GM21367 (cell line): Measurements from ENCODE around the gene FCAMR.

Experiments
- ATAC-seq: cut with Tn5 transposase; IDR thresholded peaks from one replicate; pipeline ENCODE4 v1.9.1; 2021; ENCODE audit not compliant: unreplicated experiment

FCAMR gene, protein sequence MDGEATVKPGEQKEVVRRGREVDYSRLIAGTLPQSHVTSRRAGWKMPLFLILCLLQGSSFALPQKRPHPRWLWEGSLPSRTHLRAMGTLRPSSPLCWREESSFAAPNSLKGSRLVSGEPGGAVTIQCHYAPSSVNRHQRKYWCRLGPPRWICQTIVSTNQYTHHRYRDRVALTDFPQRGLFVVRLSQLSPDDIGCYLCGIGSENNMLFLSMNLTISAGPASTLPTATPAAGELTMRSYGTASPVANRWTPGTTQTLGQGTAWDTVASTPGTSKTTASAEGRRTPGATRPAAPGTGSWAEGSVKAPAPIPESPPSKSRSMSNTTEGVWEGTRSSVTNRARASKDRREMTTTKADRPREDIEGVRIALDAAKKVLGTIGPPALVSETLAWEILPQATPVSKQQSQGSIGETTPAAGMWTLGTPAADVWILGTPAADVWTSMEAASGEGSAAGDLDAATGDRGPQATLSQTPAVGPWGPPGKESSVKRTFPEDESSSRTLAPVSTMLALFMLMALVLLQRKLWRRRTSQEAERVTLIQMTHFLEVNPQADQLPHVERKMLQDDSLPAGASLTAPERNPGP

DNA sequence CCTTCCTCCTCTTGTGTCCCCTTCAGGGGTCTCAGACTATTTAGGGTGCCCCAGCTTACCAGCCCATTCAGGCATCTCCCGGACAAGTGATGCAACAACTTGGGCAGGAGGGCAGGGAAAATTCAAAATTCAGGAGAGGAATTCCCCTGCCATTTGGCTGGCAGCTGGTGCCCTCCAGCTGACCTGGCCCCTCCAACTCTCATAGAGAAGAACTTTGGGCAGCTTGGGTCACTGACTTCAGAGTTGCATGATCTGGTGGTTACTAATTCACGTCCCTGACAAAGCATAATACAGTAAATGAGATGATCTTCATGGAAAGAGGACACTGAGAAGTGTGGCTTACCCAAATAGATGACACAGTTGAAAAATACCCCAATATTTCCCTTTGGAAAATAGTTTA lies at the start of gene FCAMR:
TSS of gene FCAMR (minus strand) at position 15 of the 400 bp plus-strand sequence. CDS start 335 bp downstream, outside the sequence.
- ATAC-seq: no peak

DNA sequence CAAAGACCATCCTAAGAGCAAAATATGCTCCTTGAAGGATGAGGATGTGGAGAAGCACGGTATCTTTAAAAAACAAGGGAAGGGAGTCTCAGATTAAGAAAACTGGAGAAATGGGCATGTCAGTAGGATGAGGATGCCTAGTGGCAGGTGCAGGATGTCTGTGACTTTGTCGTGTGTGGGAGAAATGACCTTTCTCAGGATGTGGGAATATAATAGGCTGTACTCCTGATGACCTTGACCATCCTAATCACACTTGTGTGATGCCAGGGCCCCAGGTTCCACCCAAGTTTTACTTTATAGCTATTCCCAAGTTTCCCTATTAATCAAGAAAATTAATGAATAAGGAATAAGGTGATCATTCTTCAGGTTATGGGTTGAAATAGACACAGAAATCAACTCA lies 49.4 kb upstream of the FCAMR start:
- no peak for ATAC-seq

- no peak for ATAC-seq
Observed at GRCh38 chr1:207019161-207019560, 48.9 kb upstream of the FCAMR start.

GRCh38 chr1:207018707-207019106 lies 48.4 kb upstream of the FCAMR start:
- ATAC-seq: no peak

GRCh38 chr1:207017615-207018559 lies 47.6 kb upstream of the FCAMR start:
- ATAC-seq: no peak

DNA sequence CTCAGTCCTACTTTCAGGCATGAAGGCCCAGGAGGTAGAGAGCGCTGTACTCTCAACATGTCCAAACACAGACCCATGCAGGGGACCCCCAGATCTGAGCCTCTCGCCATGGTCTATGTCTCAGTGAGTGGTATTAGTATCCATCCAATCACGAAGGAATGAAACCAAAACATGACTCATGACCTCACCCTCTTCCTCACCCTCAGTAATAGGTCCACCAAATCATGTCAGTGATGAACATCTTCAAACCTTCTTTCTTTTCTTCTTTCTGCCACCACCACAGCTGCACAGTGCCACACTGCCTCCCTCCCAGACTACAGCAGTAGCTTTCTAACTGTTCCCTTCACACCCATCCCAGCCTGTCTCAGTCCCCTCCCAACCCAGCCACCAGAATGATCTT lies 45.5 kb upstream of the FCAMR start:
- no peak for ATAC-seq

GRCh38 chr1:207014728-207015127 lies 44.5 kb upstream of the FCAMR start:
- no peak for ATAC-seq

DNA sequence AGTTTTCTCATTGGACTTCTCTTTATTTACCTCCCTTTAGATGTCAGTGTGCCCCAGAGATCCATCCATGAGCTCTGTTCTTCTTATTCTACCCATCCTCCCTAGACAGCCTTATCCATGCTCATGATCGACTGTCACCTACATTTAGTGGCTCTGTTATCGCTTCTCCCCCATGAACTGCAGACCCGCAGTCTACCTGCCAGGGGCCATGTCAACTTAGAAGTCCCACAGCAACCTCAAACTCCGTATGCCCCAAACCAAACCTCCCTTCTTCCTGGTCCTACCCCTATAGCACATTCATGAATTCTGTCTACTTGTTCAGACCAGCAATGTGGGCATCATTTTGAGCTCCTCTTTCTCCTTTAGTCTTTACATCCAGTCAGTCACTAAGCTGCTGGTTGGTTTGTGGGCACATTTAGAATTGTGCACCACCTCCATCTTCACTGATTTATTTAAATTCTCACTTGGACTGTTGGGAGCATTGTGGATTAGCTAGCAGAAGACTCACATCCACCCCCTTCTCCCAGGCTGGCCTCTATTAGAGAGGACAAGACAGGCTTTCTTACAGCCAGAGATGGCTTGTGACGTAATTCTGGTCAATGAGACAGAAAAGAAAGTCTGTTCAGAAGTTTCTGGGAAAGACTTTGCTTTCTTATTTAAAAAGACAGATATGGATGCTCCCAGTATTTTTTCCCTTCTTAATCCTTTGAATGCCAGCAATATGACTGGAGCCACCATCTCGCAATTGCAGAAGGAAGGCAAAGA lies 43.2 kb upstream of the FCAMR start:
- ATAC-seq: no peak

DNA sequence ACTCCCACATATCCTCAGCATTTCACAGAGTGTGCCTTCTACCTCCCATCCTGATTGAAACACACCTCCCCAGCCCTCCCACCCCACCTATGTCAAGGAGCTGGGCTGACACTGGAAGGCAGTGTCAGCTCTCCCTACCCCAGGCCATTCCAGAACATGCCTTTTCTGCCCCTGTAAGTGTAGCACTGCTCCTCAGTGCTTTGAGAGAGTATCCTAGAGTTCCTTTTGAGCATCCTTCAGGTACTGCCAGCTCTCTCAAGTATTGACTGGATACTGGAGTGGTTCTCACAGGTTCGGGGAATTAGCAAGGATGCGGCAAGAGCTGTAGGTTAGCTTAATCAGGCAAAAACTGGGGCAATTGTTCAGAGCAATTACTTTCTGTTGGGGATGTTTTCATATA lies 40.5 kb upstream of the FCAMR start:
- no peak for ATAC-seq

DNA sequence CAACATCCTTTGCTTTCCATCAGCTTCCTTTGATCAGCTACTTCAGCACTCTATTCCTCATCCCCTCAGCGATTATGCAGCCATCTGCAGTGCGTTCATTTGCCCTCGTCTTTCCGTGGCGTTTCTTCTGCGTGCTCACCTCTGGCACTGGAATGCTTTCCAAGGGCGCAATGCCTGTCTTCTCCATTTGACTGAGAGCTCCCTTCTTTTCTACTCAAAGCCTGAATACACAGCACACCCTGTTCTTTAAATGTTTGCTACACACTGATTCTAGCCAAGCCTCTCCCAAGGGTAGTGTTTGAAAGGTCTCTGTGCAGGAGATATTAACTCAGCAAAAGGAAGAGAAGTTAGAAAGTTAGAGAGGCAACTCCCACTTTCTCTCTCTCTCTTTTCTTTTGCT lies 39.7 kb upstream of the FCAMR start:
- no peak for ATAC-seq

DNA sequence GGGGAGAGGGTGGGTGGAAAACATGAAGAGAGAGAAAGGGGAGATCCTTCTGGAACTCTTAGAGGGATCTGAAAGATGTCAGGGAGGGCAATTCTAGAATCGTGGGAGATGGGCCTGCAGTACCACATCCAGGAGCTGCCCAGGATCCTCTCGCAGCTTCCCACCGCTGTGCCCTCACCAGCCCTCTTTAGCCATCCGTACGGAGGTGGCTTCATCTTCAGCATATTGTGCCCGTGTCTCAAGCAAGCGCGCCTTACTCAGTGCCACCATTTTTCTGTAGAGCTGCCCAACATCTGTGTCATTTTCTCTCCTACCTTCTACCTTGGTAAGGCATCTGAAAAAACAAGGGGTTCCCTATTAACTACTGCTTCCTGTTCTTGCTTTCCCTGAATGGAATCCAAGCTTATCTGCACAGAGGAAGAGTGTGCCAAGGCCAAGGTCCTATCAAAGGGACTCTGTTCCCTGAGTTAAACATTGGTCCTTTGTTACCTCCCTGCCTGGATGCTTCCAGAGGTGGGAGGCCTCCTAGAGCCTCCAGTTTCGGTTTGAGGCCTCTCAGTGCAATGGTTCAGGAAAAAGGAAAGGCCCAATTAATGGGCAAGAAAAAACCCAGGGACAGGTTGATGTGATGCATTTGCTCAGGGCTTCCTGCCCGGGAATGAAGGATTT lies 39.1 kb upstream of the FCAMR start:
- no peak for ATAC-seq

- ATAC-seq: no peak
Observed at GRCh38 chr1:207007352-207008033, 37.2 kb upstream of the FCAMR start.

GRCh38 chr1:207006914-207007313 lies 36.7 kb upstream of the FCAMR start:
- ATAC-seq: no peak

DNA sequence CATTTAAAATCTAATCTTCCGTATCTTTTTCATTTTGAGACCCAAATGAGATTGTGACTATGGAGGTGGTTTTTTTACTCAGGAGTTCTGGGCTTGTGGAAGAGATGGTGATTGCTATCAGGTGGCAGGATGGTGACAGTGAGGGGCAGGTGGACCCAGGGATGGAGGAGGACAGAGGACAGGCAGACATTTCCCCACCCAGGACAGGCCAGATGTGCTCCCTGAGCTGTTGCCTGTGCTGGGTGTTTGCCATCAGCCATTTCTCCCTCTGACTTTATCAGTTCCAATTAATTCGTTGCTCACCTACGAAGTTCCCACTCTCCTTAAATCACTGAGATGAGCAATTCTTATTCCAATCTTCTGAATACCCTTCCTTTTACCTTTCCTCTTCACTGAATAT lies 35.8 kb upstream of the FCAMR start:
- ATAC-seq: no peak

- no peak for ATAC-seq
Observed at GRCh38 chr1:207004931-207005830, 34.9 kb upstream of the FCAMR start.

DNA sequence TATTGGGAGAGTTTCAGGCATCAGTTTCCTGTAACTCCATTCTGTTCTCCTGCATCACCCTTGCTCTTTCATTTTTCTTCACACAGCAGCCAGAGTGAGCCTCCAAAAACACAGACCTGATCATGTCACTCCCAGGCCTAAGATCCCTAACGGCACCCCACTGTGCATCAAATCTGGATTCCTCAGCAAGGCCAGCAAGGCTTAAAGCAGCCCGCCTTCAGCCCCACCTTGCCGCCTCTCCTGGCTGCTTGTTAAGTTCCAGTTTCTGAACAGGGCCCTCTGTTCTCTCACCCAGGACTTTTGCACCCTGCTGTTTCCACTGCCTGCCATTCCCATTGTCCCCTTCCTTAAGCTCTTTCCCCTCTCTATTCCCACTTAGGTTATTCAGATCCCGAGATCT lies 33.0 kb upstream of the FCAMR start:
- no peak for ATAC-seq

- ATAC-seq: no peak
Observed at GRCh38 chr1:207002724-207003146, 32.5 kb upstream of the FCAMR start.

DNA sequence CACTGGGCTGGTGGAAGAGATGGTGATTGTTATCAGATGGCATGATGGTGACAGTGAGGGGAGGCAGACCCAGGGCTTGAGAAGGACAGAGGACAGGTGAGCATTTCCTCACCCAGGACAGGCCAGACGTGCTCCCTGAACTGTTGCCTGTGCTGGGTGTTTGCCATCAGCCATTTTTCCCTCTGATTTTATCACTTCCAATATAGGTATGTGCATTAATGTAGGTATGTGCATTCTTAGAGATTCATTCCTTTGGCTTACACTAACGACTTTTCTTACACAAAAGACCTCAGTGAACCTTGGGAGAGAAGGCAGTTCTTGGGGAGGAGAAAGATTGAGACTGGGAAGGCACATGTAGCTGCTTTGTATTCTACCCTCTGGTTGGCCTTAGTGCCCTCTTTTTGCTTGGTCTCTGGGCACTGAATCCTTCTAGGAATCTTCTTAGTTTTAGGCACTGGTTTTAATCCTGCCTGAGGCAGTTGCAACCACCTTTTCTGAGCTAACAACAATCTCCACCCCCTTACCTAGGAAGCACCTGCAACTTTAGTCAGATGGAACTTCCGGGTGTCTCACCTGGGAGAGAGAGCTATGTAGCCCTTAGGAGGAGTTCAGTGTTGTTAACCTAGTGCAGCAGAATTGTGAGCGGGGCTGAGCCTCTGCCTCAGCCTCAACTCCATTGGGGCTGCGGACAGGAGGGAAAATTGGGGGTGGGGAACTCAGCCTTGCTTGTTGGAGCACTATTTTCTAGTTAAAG lies 31.4 kb upstream of the FCAMR start:
- ATAC-seq: no peak
